Endothelial cell of umbilical vein (primary cell): ENCODE results near the gene SIPA1L3. TPM values are rescaled to one million over a fixed set of nuclear protein-coding genes. Genes with fewer than 3 reads are reported as not detected.

Experiments
- BruUV-seq: library from RNA; stranded (reverse); fragments of 400-500 nt; replicated peaks from 2 replicates; lab custom pipeline; 2021; lab: Mats Ljungman, UMichigan
- CTCF ChIA-PET: fragments of 300-600, 350-600 bp; sonication (Branson Sonifier 250); formaldehyde crosslinking; loops from one replicate; lab custom pipeline; 2021; ENCODE audit warnings: antibody characterized with exemption, inconsistent platforms; lab: Charles Lee
- POLR2A ChIA-PET: fragments of 300-600, 350-600 bp; sonication (Branson Sonifier 250); formaldehyde crosslinking; loops from one replicate; lab custom pipeline; 2021; ENCODE audit warnings: antibody characterized with exemption, inconsistent platforms; lab: Charles Lee
- DNase-seq: peaks from one replicate; pipeline ENCODE4 v3.0.0-alpha.2; 2011; ENCODE audit warnings: low read depth, low spot score
- FAIRE-seq: peaks from 2 replicates; lab custom pipeline; 2011; peaks lifted over from hg19 to GRCh38; lab: Jason Lieb, UNC
- H2AFZ ChIP-seq: 2 replicates; pipeline ENCODE4 v1.6.0; 2012; ENCODE audit warnings: low read depth, low read length, control low read depth, inconsistent platforms
- H3K27ac ChIP-seq: 2 replicates; pipeline ENCODE4 v1.5.1; 2011; ENCODE audit warnings: low read depth, mild to moderate bottlenecking, control low read depth, low read length, moderate library complexity; ENCODE audit not compliant: insufficient read depth
- H3K27me3 ChIP-seq, 2 experiments: 2 replicates each; pipeline versions ENCODE4 v1.6.0 to v1.6.1; 2011; ENCODE audit warnings: low read length in 2 of 2, mixed read lengths in 1 of 2; ENCODE audit not compliant: control insufficient read depth in 2 of 2, insufficient read depth in 2 of 2
- H3K36me3 ChIP-seq, 2 experiments: 2 replicates in 1 of 2; 3 replicates in 1 of 2; pipeline ENCODE4 v1.5.1; 2011; ENCODE audit warnings: low read length in 2 of 2, mild to moderate bottlenecking in 1 of 2, moderate library complexity in 1 of 2; ENCODE audit not compliant: control insufficient read depth in 2 of 2, insufficient read depth in 2 of 2; ENCODE audit errors: extremely low read depth in 1 of 2
- H3K4me1 ChIP-seq: 3 replicates; pipeline ENCODE4 v1.5.1; 2011; ENCODE audit warnings: mild to moderate bottlenecking, low read length; ENCODE audit not compliant: control insufficient read depth, insufficient read depth; ENCODE audit errors: extremely low read depth
- H3K4me2 ChIP-seq: 2 replicates; pipeline ENCODE4 v1.6.1; 2011; ENCODE audit warnings: low read length, control low read depth, mixed read lengths; ENCODE audit not compliant: insufficient read depth
- H3K4me3 ChIP-seq, 3 experiments: fragments of 200-600 bp in 1 of 3; sonication (generic), shearing (Covaris generic) in 1 of 3; replicated peaks in 1 of 3; 2 replicates each; pipeline ENCODE4 v1.5.1; 2011 to 2016; ENCODE audit warnings: control low read depth in 3 of 3, low read length in 3 of 3, mild to moderate bottlenecking in 2 of 3, inconsistent platforms in 1 of 3, low read depth in 1 of 3, moderate library complexity in 1 of 3; ENCODE audit not compliant: insufficient read depth in 1 of 3
- H3K79me2 ChIP-seq: 2 replicates; pipeline ENCODE4 v1.6.0; 2012; ENCODE audit warnings: low read length, inconsistent platforms; ENCODE audit not compliant: control insufficient read depth, insufficient read depth
- H3K9ac ChIP-seq: replicated peaks from 2 replicates; pipeline ENCODE3; 2011; ENCODE audit warnings: low read length, control low read depth; ENCODE audit not compliant: insufficient read depth; ENCODE audit errors: extremely low read depth
- H3K9me1 ChIP-seq: replicated peaks from 3 replicates; pipeline ENCODE4 v1.6.0; 2011; ENCODE audit warnings: mild to moderate bottlenecking, low read length; ENCODE audit not compliant: control insufficient read depth, insufficient read depth; ENCODE audit errors: extremely low read depth
- H3K9me3 ChIP-seq: replicated peaks from 2 replicates; pipeline ENCODE4 v1.5.1; 2012; ENCODE audit warnings: low read length, inconsistent platforms; ENCODE audit not compliant: control insufficient read depth, insufficient read depth
- H4K20me1 ChIP-seq: replicated peaks from 2 replicates; pipeline ENCODE3; 2011; ENCODE audit warnings: mild to moderate bottlenecking, low read length; ENCODE audit not compliant: control insufficient read depth, insufficient read depth; ENCODE audit errors: extremely low read depth
- EZH2 ChIP-seq: IDR thresholded peaks from 2 replicates; pipeline ENCODE4 v1.6.1; 2012; ENCODE audit warnings: borderline replicate concordance, low read depth, mild to moderate bottlenecking, moderate library complexity, low read length, inconsistent platforms; ENCODE audit not compliant: severe bottlenecking
- FOS ChIP-seq: IDR thresholded peaks from 2 replicates; pipeline ENCODE4 v1.6.1; 2011; ENCODE audit warnings: mild to moderate bottlenecking, low read length, moderate library complexity, borderline replicate concordance; ENCODE audit not compliant: insufficient read depth
- GATA2 ChIP-seq: IDR thresholded peaks from 2 replicates; pipeline ENCODE4 v1.7.0; 2011; ENCODE audit warnings: low read depth, mild to moderate bottlenecking, moderate library complexity, mixed read lengths, low read length; ENCODE audit not compliant: insufficient read length, insufficient read depth
- JUN ChIP-seq: IDR thresholded peaks from 2 replicates; pipeline ENCODE4 v1.6.1; 2011; ENCODE audit warnings: borderline replicate concordance, low read depth; ENCODE audit not compliant: insufficient read length, insufficient read depth
- MYC ChIP-seq: IDR thresholded peaks from one replicate; pipeline ENCODE4 v1.6.1; 2011; ENCODE audit warnings: mild to moderate bottlenecking, low read depth, low read length
- POLR2A ChIP-seq: IDR thresholded peaks from 2 replicates; pipeline ENCODE4 v1.6.1; 2012; ENCODE audit warnings: low read depth, mild to moderate bottlenecking, control low read depth, low read length
- POLR2AphosphoS5 ChIP-seq: IDR thresholded peaks from 2 replicates; pipeline ENCODE4 v1.6.1; 2012; ENCODE audit warnings: low read depth, mild to moderate bottlenecking, control low read depth, low read length, moderate library complexity; ENCODE audit not compliant: insufficient read depth
- dilution Hi-C: fragments of 300-500 bp; cut with MboI; formaldehyde crosslinking; loops from one replicate; pipeline ENCODE4 v1.15.0; 2019; ENCODE audit warnings: low sequenced_read_pairs; ENCODE audit not compliant: extremely low pct_ligation_motif_present
- intact Hi-C: fragments of 100-400 bp; cut with micrococcal nuclease; formaldehyde crosslinking; loops from one replicate; pipeline ENCODE4 v1.10.0; 2022
- polyA plus RNA-seq, 4 experiments: library from polyadenylated mRNA; depleted of rRNA in 3 of 4; stranded (reverse) in 3 of 4; unstranded in 1 of 4; fragments of >200 nt; gene quantifications; 2 replicates each; pipeline versions ENCODE4 v1.2.1 to v1.2.3, GENCODE V29; 2011 to 2012; ENCODE audit warnings: missing spikeins in 1 of 4
- total RNA-seq: library from RNA; stranded (reverse); gene quantifications from 2 replicates; pipeline ENCODE4 v1.2.3, GENCODE V29; 2021
- TF ChIP-seq, protein P1 (sequence below): IDR thresholded peaks from 2 replicates; pipeline ENCODE4 v1.6.1; 2011; ENCODE audit not compliant: insufficient read depth, insufficient read length
- TF ChIP-seq, protein P2 (sequence below), 2 donors: IDR thresholded peaks; 1 replicate in 1 of 2; 2 replicates in 1 of 2; pipeline ENCODE4 v1.5.1; 2011; ENCODE audit warnings: low read length in 2 of 2, mild to moderate bottlenecking in 2 of 2, moderate library complexity in 2 of 2, control low read depth in 1 of 2, inconsistent platforms in 1 of 2, low read depth in 1 of 2; ENCODE audit not compliant: insufficient read depth in 1 of 2; ENCODE audit errors: extremely low read depth in 1 of 2

The SIPA1L3 gene
- total and polyA plus RNA-seq, 2 donors (not counting 3 experiments of a cell fraction or from before 2014, with no cell fraction given): 14.2 to 47.2 TPM

DNA sequence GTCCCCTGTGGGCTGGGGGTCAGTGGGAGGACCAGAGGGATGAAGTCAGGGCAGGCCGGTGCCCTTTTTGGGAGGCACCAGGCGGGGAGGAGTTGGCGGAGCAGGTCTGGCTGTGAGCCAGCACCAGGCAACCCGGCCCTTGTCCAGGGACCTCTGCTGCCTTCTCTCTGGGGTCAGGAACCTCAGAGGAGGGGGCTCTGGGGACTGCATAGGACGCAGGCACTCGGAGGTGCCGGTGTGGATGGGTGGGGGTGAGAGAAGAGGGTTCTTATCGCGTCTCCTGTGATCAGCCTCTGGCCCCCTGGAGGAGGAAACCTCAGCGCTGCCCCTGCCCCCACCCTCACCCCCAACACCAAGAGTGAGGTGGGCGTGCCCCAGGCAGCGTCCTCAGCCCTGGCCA lies 300.5 kb downstream of the SIPA1L3 start:
- intact Hi-C loops (no loop called here), dilution Hi-C loops (no loop called here)
- Histone ChIP-seq H3K9me1 (no peaks in the 10 kb centered on the region), H3K4me1 (peaks cover 11% of the 10 kb centered on the region), H3K36me3 (no peaks in the 10 kb centered on the region), H3K9ac (no peak overlapping the region), H4K20me1 (no peaks in the 10 kb centered on the region), H3K79me2 (no peaks in the 10 kb centered on the region), H3K27ac (no peak overlapping the region), H2AFZ (no peak overlapping the region), H3K4me3 (no peak overlapping the region), H3K4me2 (no peak overlapping the region), H3K9me3 (no peaks in the 10 kb centered on the region), H3K27me3 (peaks cover 12 to 23% of the 10 kb centered on the region in 2 experiments)
- DNase-seq (no peak), FAIRE-seq (no peak)
- ChIA-PET CTCF (no interaction called here), POLR2A (no interaction called here)
- no peak for TF ChIP-seq POLR2AphosphoS5
- TF ChIP-seq JUN: no peak
- TF ChIP-seq GATA2: no peak
- no TSS peak for BruUV-seq

DNA sequence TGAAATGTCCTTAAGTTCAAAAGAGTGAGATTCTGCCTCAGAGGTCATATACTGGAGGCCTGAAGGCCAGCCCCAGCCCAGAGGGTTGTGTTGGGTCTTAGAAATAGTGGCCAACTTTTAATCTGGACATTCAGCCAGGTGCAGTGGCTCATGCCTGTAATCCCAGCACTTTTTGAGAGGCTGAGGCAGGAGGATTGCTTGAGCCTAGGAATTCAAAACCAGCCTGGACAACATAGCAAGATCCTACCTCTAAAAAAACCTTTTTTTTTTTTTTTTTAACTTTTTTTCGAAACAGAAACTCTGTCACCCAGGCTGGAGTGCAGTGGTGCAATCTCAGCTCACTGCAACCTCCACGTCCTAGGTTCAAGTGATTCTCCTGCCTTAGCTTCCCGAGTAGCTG lies 301.6 kb downstream of the SIPA1L3 start:
- H3K4me3 ChIP-seq: no peak overlapping the region
- H3K79me2 ChIP-seq: no peaks in the 10 kb centered on the region
- H3K9me1 ChIP-seq: no peaks in the 10 kb centered on the region
- intact Hi-C loops (no loop called here), dilution Hi-C loops (no loop called here)
- H3K4me2 ChIP-seq: no peak overlapping the region
- peaks cover 12 to 23% of the 10 kb centered on the region in 2 experiments for H3K27me3 ChIP-seq
- no peaks in the 10 kb centered on the region for H3K36me3 ChIP-seq
- H3K27ac ChIP-seq: no peak overlapping the region
- TF ChIP-seq MYC (no peak), FOS (no peak), POLR2AphosphoS5 (no peak), GATA2 (no peak), JUN (no peak), POLR2A (no peak), EZH2 (no peak)
- TF ChIP-seq, protein P1, sequence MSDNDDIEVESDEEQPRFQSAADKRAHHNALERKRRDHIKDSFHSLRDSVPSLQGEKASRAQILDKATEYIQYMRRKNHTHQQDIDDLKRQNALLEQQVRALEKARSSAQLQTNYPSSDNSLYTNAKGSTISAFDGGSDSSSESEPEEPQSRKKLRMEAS: no peak
- TF ChIP-seq, protein P2, sequence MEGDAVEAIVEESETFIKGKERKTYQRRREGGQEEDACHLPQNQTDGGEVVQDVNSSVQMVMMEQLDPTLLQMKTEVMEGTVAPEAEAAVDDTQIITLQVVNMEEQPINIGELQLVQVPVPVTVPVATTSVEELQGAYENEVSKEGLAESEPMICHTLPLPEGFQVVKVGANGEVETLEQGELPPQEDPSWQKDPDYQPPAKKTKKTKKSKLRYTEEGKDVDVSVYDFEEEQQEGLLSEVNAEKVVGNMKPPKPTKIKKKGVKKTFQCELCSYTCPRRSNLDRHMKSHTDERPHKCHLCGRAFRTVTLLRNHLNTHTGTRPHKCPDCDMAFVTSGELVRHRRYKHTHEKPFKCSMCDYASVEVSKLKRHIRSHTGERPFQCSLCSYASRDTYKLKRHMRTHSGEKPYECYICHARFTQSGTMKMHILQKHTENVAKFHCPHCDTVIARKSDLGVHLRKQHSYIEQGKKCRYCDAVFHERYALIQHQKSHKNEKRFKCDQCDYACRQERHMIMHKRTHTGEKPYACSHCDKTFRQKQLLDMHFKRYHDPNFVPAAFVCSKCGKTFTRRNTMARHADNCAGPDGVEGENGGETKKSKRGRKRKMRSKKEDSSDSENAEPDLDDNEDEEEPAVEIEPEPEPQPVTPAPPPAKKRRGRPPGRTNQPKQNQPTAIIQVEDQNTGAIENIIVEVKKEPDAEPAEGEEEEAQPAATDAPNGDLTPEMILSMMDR (IDR thresholded peaks at IDR 0.05; ENCODE audit: extremely low read depth in 1 of 2, insufficient read depth in 1 of 2, low read depth in 1 of 2, low read length in 2 of 2): no peak
- ChIA-PET CTCF (no interaction called here), POLR2A (interaction anchor here (0.6 kb wide), 1 partner anchor 13 kb away, joined by 7 read pairs; no protein-coding TSS in a partner anchor)
- H3K4me1 ChIP-seq: peaks cover 11% of the 10 kb centered on the region
- H3K9ac ChIP-seq: no peak overlapping the region
- FAIRE-seq (no peak), DNase-seq (no peak)
- H3K9me3 ChIP-seq: no peaks in the 10 kb centered on the region
- no peak overlapping the region for H2AFZ ChIP-seq
- no peaks in the 10 kb centered on the region for H4K20me1 ChIP-seq
- no TSS peak for BruUV-seq
